Astrocyte (in vitro differentiated cells and primary cell): ENCODE data around the gene DYNLT2. TPM values are rescaled to one million over a fixed set of nuclear protein-coding genes. Genes with fewer than 3 reads are reported as not detected.

Experiments used
- DNase-seq: peaks from one replicate; pipeline ENCODE4 v3.0.0-alpha.2; 2010; ENCODE audit warnings: low read depth
- FAIRE-seq: peaks from 2 replicates; lab custom pipeline; 2011; peaks lifted over from hg19 to GRCh38; lab: Jason Lieb, UNC
- H2AFZ ChIP-seq: 2 replicates; pipeline ENCODE4 v1.6.0; 2012; ENCODE audit warnings: low read depth, low read length, inconsistent platforms
- H3K27ac ChIP-seq: 2 replicates; pipeline ENCODE4 v1.5.1; 2011; ENCODE audit warnings: low read depth, low read length, inconsistent platforms
- H3K27me3 ChIP-seq: 2 replicates; pipeline ENCODE4 v1.6.0; 2011; ENCODE audit warnings: low read length, inconsistent platforms; ENCODE audit not compliant: insufficient read depth
- H3K36me3 ChIP-seq: 2 replicates; pipeline ENCODE4 v1.5.1; 2011; ENCODE audit warnings: low read length, inconsistent platforms; ENCODE audit not compliant: insufficient read depth
- H3K4me1 ChIP-seq: 2 replicates; pipeline ENCODE4 v1.5.1; 2011; ENCODE audit warnings: low read length, inconsistent platforms; ENCODE audit not compliant: insufficient read depth
- H3K4me2 ChIP-seq: 2 replicates; pipeline ENCODE4 v1.6.0; 2012; ENCODE audit warnings: low read length, inconsistent platforms
- H3K4me3 ChIP-seq: 2 replicates; pipeline ENCODE4 v1.5.1; 2011; ENCODE audit warnings: low read depth, mild to moderate bottlenecking, low read length, inconsistent platforms; ENCODE audit not compliant: insufficient read depth
- H3K79me2 ChIP-seq: 2 replicates; pipeline ENCODE4 v1.6.0; 2012; ENCODE audit warnings: mild to moderate bottlenecking, low read length, inconsistent platforms; ENCODE audit not compliant: insufficient read depth
- H3K9ac ChIP-seq: 2 replicates; pipeline ENCODE4 v1.6.0; 2012; ENCODE audit warnings: mild to moderate bottlenecking, low read length, inconsistent platforms
- H3K9me3 ChIP-seq: 2 replicates; pipeline ENCODE4 v1.5.1; 2012; ENCODE audit warnings: low read depth, mild to moderate bottlenecking, low read length, inconsistent platforms; ENCODE audit not compliant: insufficient read depth
- H4K20me1 ChIP-seq: 2 replicates; pipeline ENCODE4 v1.6.0; 2012; ENCODE audit warnings: low read length, inconsistent platforms; ENCODE audit not compliant: insufficient read depth
- H3K27ac Mint-ChIP-seq: one replicate; pipeline ENCODE4 v1.8.0; 2021; ENCODE audit warnings: mild to moderate bottlenecking, mixed read lengths; ENCODE audit not compliant: unreplicated experiment
- H3K27me3 Mint-ChIP-seq: one replicate; pipeline ENCODE4 v1.8.0; 2021; ENCODE audit warnings: low read depth, mixed read lengths; ENCODE audit not compliant: unreplicated experiment
- H3K36me3 Mint-ChIP-seq: one replicate; pipeline ENCODE4 v1.8.0; 2021; ENCODE audit warnings: low read depth, mixed read lengths; ENCODE audit not compliant: unreplicated experiment
- H3K4me1 Mint-ChIP-seq: one replicate; pipeline ENCODE4 v1.8.0; 2021; ENCODE audit warnings: low read depth, mixed read lengths; ENCODE audit not compliant: unreplicated experiment
- H3K4me3 Mint-ChIP-seq: one replicate; pipeline ENCODE4 v1.8.0; 2021; ENCODE audit warnings: mild to moderate bottlenecking, moderate library complexity, mixed read lengths; ENCODE audit not compliant: unreplicated experiment
- H3K9me3 Mint-ChIP-seq: one replicate; pipeline ENCODE4 v1.8.0; 2021; ENCODE audit warnings: mild to moderate bottlenecking, mixed read lengths; ENCODE audit not compliant: unreplicated experiment
- EZH2 ChIP-seq: IDR thresholded peaks from 2 replicates; pipeline ENCODE4 v1.6.1; 2012; ENCODE audit warnings: mild to moderate bottlenecking, low read length, inconsistent platforms; ENCODE audit not compliant: insufficient read depth
- total RNA-seq: library from RNA; stranded (reverse); gene quantifications from 2 replicates; pipeline ENCODE4 v1.2.1, GENCODE V29; 2021
- TF ChIP-seq, protein P1 (sequence below): IDR thresholded peaks from 2 replicates; pipeline ENCODE4 v1.5.1; 2011; ENCODE audit warnings: low read depth, mild to moderate bottlenecking, inconsistent platforms, low read length, moderate library complexity; ENCODE audit not compliant: insufficient read depth

The DYNLT2 gene
- total RNA-seq, 1 donor from 2014 or later: 1.0 TPM

DNA sequence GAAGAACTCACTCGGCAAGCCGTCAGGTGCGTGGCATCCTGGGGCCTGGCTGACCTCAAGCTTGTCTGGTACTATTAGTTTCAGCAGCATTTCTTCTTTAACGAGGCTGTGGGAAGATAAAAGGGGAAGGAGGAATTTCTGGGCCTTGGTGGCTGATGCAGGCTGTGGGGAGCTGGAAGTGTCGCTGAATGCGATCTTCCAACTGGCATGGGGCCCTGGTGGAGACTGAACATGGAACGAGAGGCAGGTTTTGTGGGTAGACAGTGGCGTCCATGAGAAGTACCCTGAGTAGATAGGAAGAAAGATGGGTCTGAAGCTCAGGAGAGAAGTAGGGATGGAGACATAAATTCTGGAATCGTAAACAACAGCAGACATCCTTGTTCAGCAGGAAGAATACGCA lies 23.9 kb upstream of the DYNLT2 start:
- Histone ChIP-seq H3K4me2 (no peak overlapping the region), H3K27ac (no peak overlapping the region), H3K27me3 (no peaks in the 10 kb centered on the region), H3K4me3 (no peak overlapping the region), H3K79me2 (no peaks in the 10 kb centered on the region), H3K36me3 (peaks cover 3% of the 10 kb centered on the region), H2AFZ (no peak overlapping the region), H3K9me3 (no peaks in the 10 kb centered on the region), H3K9ac (no peak overlapping the region), H4K20me1 (no peaks in the 10 kb centered on the region), H3K4me1 (no peaks in the 10 kb centered on the region)
- H3K4me3 Mint-ChIP-seq: no peak overlapping the region
- no peak for FAIRE-seq
- no peaks in the 10 kb centered on the region for H3K27me3 Mint-ChIP-seq
- H3K27ac Mint-ChIP-seq: no peak overlapping the region
- TF ChIP-seq, protein P1, sequence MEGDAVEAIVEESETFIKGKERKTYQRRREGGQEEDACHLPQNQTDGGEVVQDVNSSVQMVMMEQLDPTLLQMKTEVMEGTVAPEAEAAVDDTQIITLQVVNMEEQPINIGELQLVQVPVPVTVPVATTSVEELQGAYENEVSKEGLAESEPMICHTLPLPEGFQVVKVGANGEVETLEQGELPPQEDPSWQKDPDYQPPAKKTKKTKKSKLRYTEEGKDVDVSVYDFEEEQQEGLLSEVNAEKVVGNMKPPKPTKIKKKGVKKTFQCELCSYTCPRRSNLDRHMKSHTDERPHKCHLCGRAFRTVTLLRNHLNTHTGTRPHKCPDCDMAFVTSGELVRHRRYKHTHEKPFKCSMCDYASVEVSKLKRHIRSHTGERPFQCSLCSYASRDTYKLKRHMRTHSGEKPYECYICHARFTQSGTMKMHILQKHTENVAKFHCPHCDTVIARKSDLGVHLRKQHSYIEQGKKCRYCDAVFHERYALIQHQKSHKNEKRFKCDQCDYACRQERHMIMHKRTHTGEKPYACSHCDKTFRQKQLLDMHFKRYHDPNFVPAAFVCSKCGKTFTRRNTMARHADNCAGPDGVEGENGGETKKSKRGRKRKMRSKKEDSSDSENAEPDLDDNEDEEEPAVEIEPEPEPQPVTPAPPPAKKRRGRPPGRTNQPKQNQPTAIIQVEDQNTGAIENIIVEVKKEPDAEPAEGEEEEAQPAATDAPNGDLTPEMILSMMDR: no peak
- no peak for TF ChIP-seq EZH2
- H3K4me1 Mint-ChIP-seq: no peaks in the 10 kb centered on the region
- no peak for DNase-seq
- H3K36me3 Mint-ChIP-seq: peaks cover 9% of the 10 kb centered on the region
- no peaks in the 10 kb centered on the region for H3K9me3 Mint-ChIP-seq

DNA sequence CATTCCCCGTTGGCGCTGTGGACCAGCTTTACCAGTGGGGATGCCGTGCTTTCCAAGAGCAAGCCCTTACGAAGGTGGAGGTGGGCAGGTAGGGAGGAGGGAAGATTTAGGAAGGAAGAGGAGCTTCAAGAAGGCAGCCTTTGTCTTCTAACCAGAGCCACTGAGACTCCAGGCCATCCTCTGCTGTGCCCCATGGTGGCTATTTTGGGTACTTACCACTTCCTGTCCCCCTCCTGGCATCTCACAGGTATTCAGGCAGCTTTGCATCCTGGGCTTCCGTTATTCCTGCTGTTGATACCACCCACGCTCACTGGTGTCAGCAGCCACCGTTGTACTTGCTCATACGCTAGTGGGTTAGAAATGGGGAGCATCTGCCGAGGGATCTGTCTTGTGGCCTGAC lies 23.0 kb upstream of the DYNLT2 start:
- Histone ChIP-seq H3K9ac (no peak overlapping the region), H3K27ac (no peak overlapping the region), H3K4me1 (no peaks in the 10 kb centered on the region), H4K20me1 (no peaks in the 10 kb centered on the region), H2AFZ (no peak overlapping the region), H3K4me3 (no peak overlapping the region), H3K9me3 (no peaks in the 10 kb centered on the region), H3K27me3 (no peaks in the 10 kb centered on the region), H3K79me2 (no peaks in the 10 kb centered on the region), H3K4me2 (no peak overlapping the region), H3K36me3 (peaks cover 3% of the 10 kb centered on the region)
- Mint-ChIP-seq H3K27me3 (no peaks in the 10 kb centered on the region), H3K36me3 (peaks cover 9% of the 10 kb centered on the region), H3K4me3 (no peak overlapping the region), H3K27ac (no peak overlapping the region), H3K9me3 (no peaks in the 10 kb centered on the region), H3K4me1 (no peaks in the 10 kb centered on the region)
- no peak for DNase-seq
- no peak for FAIRE-seq
- TF ChIP-seq EZH2: no peak
- TF ChIP-seq, protein P1: no peak

DNA sequence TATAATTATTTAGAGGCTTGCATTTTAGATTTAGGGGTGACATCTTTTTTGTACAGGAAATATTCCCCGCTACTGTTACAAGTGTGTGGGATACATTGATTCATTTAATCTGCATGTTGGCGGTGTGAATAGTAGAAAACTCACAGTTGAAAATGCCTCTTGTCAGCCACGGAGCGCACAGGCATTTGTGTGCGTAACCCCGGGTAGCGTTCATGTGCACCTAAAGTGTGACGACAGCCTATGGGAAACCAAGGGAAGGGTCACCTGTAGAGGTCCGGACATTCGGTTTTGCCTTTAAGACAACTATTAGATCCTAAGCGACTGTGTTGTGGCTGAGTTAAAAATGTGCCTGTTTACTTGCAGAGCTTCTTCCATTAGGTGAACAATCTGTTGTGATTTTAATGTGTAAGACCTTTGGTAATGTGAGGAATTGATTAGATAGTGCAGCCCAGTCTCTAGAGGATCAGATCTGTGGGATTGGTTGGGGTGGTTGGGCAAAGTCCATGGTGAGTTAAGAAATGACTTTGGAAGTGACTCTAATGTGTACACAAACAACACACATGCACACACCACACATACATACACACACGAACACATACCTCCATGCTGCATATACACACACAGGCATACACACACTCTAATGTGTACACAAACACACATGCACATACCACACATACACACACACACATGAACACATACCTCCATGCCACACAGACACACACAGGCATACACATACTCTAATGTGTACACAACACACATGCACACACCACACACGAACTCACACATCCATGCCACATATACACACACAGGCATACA lies 15.8 kb upstream of the DYNLT2 start:
- Histone ChIP-seq H3K4me2 (no peak overlapping the region), H3K4me3 (no peak overlapping the region), H3K9me3 (no peaks in the 10 kb centered on the region), H3K27ac (no peak overlapping the region), H3K4me1 (no peaks in the 10 kb centered on the region), H3K79me2 (no peaks in the 10 kb centered on the region), H3K9ac (no peak overlapping the region), H2AFZ (no peak overlapping the region), H4K20me1 (no peaks in the 10 kb centered on the region), H3K27me3 (no peaks in the 10 kb centered on the region), H3K36me3 (peaks cover 17% of the 10 kb centered on the region)
- TF ChIP-seq, protein P1: no peak
- no peak for TF ChIP-seq EZH2
- Mint-ChIP-seq H3K4me1 (no peaks in the 10 kb centered on the region), H3K27me3 (no peaks in the 10 kb centered on the region), H3K36me3 (peaks cover 12% of the 10 kb centered on the region), H3K27ac (no peak overlapping the region), H3K9me3 (no peaks in the 10 kb centered on the region), H3K4me3 (no peak overlapping the region)
- FAIRE-seq: no peak
- DNase-seq: no peak
